ENCODE measurements around the gene KLHL36. TPM values are rescaled to one million over a fixed set of nuclear protein-coding genes. Genes with fewer than 3 reads are reported as not detected.

Gene KLHL36
- total RNA-seq, 1 experiment from 2014 or later: 36.7 TPM

- no peak overlapping the region for H4K91ac ChIP-seq (ENCODE audit: insufficient read length, low read depth, low read length)
- no peak overlapping the region for H2BK15ac ChIP-seq (ENCODE audit: low read depth, low read length)
- no CpG with 5 or more reads among the region's 9 CpGs for WGBS (ENCODE audit: extremely low coverage, insufficient read length, low lambda C conversion rate)
- H3K4me1 ChIP-seq (ENCODE audit: insufficient read depth, low read length): peaks cover 8% of the 10 kb centered on the region; the same call in 1 of the 2 replicates
- H3K14ac ChIP-seq (ENCODE audit: insufficient read depth, low read length): no peak overlapping the region
- H3K23me2 ChIP-seq (ENCODE audit: insufficient read length, low read depth, low read length, poor library complexity, severe bottlenecking): no peaks in the 10 kb centered on the region
- no peak overlapping the region for H3K18ac ChIP-seq (ENCODE audit: insufficient read length, low read depth, low read length)
- no peak overlapping the region for H2BK5ac ChIP-seq (ENCODE audit: insufficient read length, low read length)
- no peak overlapping the region for H2BK20ac ChIP-seq (ENCODE audit: low read depth, low read length, poor library complexity, severe bottlenecking)
- H3K23ac ChIP-seq (ENCODE audit: insufficient read length, low read depth, low read length): no peak overlapping the region
- no peak overlapping the region for H3T11ph ChIP-seq (ENCODE audit: low read length)
- no peak overlapping the region for H4K8ac ChIP-seq (replicated peaks; ENCODE audit: insufficient read length, low read depth, low read length)
- DNase-seq: no peak
- H3K9ac ChIP-seq (ENCODE audit: extremely low read depth, insufficient read length, low read length): no peak overlapping the region
- H3K27me3 Mint-ChIP-seq (ENCODE audit: low read depth): peaks cover 28% of the 10 kb centered on the region
- H4K5ac ChIP-seq (ENCODE audit: insufficient read length, low read depth, low read length): no peak overlapping the region
- H3K27ac ChIP-seq (ENCODE audit: insufficient read length, low read depth, low read length): no peak overlapping the region
- no peak overlapping the region for H3K56ac ChIP-seq (ENCODE audit: insufficient read length, low read depth, low read length)
- H3K79me1 ChIP-seq (ENCODE audit: insufficient read depth, low read depth, low read length, poor library complexity, severe bottlenecking): no peaks in the 10 kb centered on the region
- no peak overlapping the region; a peak in 1 of 7 replicates for H3K27ac Mint-ChIP-seq
- H3K36me3 Mint-ChIP-seq (ENCODE audit: insufficient read depth in 1 of 3, low read depth in 3 of 3): no peaks in the 10 kb centered on the region
- H3K4me1 Mint-ChIP-seq: peaks cover 18 to 27% of the 10 kb centered on the region in 2 experiments
- H2AFZ ChIP-seq (ENCODE audit: low read length): no peak overlapping the region
- TF ChIP-seq CTCF (conservative IDR thresholded peaks at IDR 0.05): no peak
- no peaks in the 10 kb centered on the region for H3K27me3 ChIP-seq (ENCODE audit: insufficient read depth, low read length)
- H3K4ac ChIP-seq (ENCODE audit: low read depth, low read length): no peak overlapping the region
- no peaks in the 10 kb centered on the region for H3K9me3 ChIP-seq (ENCODE audit: control insufficient read depth, low read depth, low read length)
- no peak overlapping the region for H2AK5ac ChIP-seq (ENCODE audit: insufficient read length, low read length)
- no peak overlapping the region for H3K4me2 ChIP-seq (ENCODE audit: insufficient read depth, insufficient read length, low read length)
- no peaks in the 10 kb centered on the region for H4K20me1 ChIP-seq (ENCODE audit: control insufficient read depth, insufficient read depth, insufficient read length)
- H3K79me2 ChIP-seq (ENCODE audit: insufficient read depth, low read length): no peaks in the 10 kb centered on the region
- no peak overlapping the region for H2BK12ac ChIP-seq (ENCODE audit: insufficient read length, low read depth, low read length)
- H3K9me3 Mint-ChIP-seq: peaks cover 0 to 3% of the 10 kb centered on the region in 2 experiments; a peak in 1 of 5 replicates
- no peak overlapping the region for H2BK120ac ChIP-seq (ENCODE audit: low read depth, low read length, poor library complexity, severe bottlenecking)
- H3K4me3 Mint-ChIP-seq: no peak overlapping the region
Observed at GRCh38 chr16:84678541-84678940, 30.2 kb downstream of the KLHL36 start.
